PC-3 (cell line): ENCODE results near the gene MUCL3.

Source experiments
- CTCF ChIP-seq: fragments of 300-600 bp; sonication (generic); conservative IDR thresholded peaks from 2 replicates; pipeline ENCODE4 v1.5.1; 2017; ENCODE audit warnings: antibody characterized with exemption, low read depth, mild to moderate bottlenecking, low read length
- EZH2 ChIP-seq: fragments of 300-600 bp; sonication (generic); IDR thresholded peaks from one replicate; pipeline ENCODE4 v1.6.1; 2017; ENCODE audit warnings: antibody characterized with exemption, mild to moderate bottlenecking, low read length; ENCODE audit not compliant: unreplicated experiment
- EZH2phosphoT487 ChIP-seq: fragments of 300-600 bp; sonication (generic); IDR thresholded peaks from 2 replicates; pipeline ENCODE4 v1.6.1; 2018; ENCODE audit warnings: mild to moderate bottlenecking, antibody characterized with exemption, low read length, borderline replicate concordance

GRCh38 chr6:30947231-30947630, 6.5 kb downstream of the MUCL3 start:
- no peak for TF ChIP-seq CTCF
- no peak for TF ChIP-seq EZH2phosphoT487
- no peak for TF ChIP-seq EZH2
